Umbilical cord (tissue), 2 donors: Measurements from ENCODE around the gene BMAL1. TPM values are rescaled to one million over a fixed set of nuclear protein-coding genes. Genes with fewer than 3 reads are reported as not detected.

Experiments
- DNase-seq: peaks from one replicate; pipeline ENCODE4 v3.0.0-alpha.2; 2015; ENCODE audit warnings: low spot score
- total RNA-seq: library from RNA; depleted of rRNA; stranded (reverse); fragments of >200 nt; gene quantifications from one replicate; pipeline ENCODE4 v1.2.3, GENCODE V29; 2014; ENCODE audit warnings: low replicate concordance; ENCODE audit not compliant: insufficient read depth

BMAL1 gene
- total RNA-seq, 1 donor from 2014 or later: 48.6 TPM

GRCh38 chr11:13260963-13261588 is 16.5 kb upstream of the BMAL1 start:
- DNase-seq: no peak

GRCh38 chr11:13261591-13262061 is 16.0 kb upstream of the BMAL1 start:
- peak; percentile 34 for DNase-seq

DNA sequence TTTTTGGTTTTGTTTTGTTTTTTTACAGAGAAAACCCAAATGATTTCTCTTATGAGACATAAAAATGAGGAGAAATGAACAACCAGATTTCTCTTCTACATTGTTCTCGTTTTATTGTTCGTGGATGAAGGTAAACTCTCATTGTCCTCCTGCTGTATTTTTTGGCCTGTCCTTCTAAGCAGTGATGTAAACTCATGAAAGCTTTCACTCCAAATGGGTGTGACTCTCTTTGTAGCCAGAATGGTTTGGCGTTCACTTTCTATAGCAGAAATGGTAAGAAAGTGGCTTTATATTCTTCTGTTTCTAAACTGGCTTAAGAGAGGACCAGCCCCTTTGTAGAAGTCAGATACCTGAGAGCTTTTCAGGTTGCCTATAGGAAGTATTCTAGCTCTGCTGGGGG is 15.5 kb upstream of the BMAL1 start:
- no peak for DNase-seq

DNA sequence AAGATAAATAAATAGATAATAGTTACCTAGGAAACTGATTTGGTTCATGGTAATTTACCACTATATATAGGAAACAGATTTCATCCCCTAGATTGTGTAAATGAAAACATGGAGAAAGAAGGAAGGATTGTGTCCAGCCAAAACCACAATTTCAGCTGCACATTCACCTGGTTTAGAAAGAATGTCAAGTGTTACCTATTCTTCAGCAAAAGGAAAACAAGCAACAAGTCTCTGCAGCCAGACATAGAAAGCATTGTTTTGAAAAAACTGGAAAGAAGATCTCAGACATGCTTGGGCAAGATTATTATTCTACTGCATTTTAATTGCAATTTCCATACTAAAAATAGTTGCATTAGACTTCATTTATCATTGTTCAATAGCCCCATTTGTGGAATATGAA is 8.8 kb upstream of the BMAL1 start:
- DNase-seq: no peak

DNA sequence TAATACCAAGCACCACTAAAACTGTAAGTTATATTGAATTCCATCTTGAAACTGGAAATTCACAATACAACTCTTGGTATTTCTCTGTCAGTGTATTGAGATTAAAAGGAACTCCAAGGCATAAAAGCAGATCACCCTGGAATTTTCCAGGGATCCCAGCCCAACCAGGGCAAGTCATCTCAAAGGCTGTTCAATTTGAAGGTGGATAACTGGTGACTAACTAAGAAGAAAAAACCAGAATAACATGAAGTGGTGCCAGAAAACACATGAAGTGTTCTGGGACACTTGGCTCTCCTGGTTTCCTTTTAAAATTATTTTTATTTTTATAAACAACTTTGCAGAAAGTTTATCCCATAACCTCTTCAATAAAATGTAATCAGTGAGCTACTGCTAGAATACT is 7.8 kb upstream of the BMAL1 start:
- no peak for DNase-seq

- no peak for DNase-seq
Measured at GRCh38 chr11:13271060-13271693, 6.4 kb upstream of the BMAL1 start.

DNA sequence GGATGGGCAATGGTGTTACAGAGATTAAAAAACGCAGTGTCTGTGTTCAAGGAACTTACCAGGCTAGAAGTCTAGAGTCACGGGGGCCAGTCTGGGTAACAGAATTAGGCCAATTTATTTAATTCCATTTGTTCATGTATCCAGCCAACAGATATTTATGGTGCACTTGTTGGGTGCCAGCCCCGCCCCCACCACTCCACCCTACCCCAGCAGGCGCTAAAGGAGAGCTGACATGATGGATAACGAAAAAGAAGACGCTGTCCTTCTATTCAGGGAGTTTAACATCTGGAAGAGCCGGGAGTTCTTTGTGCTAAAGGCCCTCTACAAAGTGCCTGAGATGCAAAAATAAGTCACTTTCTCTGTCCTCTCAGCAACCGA is 1.1 kb upstream of the BMAL1 start:
- no peak for DNase-seq

- peak; percentile 98 for DNase-seq
Measured at GRCh38 chr11:13276832-13277767, 490 bp upstream of the BMAL1 start.

GRCh38 chr11:13278609-13279486 is 1.3 kb downstream of the BMAL1 start:
- no peak for DNase-seq

DNA sequence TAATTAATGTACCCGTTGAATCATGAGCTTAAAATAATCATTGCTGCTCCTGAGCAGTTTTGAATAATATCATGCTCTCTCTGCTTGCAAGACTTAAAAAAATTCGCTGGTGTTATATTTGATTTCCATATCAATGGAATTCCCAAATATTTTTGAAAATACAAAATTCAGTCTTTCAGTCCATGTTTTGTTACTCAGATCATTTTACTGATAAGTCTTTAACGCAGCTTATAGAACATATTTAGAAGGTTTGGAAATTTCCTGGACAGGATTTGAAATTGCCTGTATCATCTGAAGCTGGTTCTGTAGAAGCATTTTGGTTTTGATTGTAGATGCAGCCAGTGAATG is 1.9 kb downstream of the BMAL1 start:
- no peak for DNase-seq

GRCh38 chr11:13280092-13280722 is 2.6 kb downstream of the BMAL1 start:
- no peak for DNase-seq

GRCh38 chr11:13280777-13281176 is 3.2 kb downstream of the BMAL1 start:
- DNase-seq: no peak

GRCh38 chr11:13283636-13284035 is 6.0 kb downstream of the BMAL1 start:
- no peak for DNase-seq

- no peak for DNase-seq
Measured at GRCh38 chr11:13284776-13285588, 7.4 kb downstream of the BMAL1 start.

GRCh38 chr11:13286279-13286821 is 8.8 kb downstream of the BMAL1 start:
- DNase-seq: no peak

GRCh38 chr11:13287036-13287435 is 9.4 kb downstream of the BMAL1 start:
- DNase-seq: no peak

- no peak for DNase-seq
Measured at GRCh38 chr11:13287681-13288080, 10.1 kb downstream of the BMAL1 start.

- DNase-seq: no peak
Measured at GRCh38 chr11:13288375-13289029, 10.9 kb downstream of the BMAL1 start.

DNA sequence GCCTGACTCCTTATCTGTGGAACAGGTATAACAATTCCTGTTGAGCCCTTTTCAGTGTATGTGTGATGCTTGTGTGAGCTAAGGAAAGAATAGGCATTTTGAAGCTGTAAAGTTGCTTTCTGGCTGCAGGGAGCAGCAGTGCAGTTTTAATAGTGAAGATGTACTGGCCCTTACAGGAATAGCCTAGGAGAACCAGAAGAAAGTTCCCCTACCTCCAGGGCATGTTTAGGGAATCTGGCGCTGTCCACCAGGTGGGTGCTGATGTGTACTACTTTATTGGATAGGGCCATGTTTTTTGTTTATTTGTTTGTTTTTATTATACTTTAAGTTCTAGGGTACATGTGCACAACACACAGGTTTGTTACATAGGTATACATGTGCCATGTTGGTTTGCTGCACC is 11.5 kb downstream of the BMAL1 start:
- DNase-seq: no peak
